ENCODE results near the gene GNG7.

GRCh38 chr19:2552859-2553258 is 149.6 kb downstream of the GNG7 start:
- TF ChIP-seq CTCF (IDR thresholded peaks at IDR 0.05) (no peak), POLR2A (IDR thresholded peaks at IDR 0.05) (no peak)
